Kidney (tissue), 14 donors: ENCODE measurements around the gene PAQR7. TPM values are rescaled to one million over a fixed set of nuclear protein-coding genes. Genes with fewer than 3 reads are reported as not detected.

Source experiments
- DNase-seq, 5 donors: peaks; one replicate each; pipeline ENCODE4 v3.0.0-alpha.2; 2013 to 2020
- FAIRE-seq: peaks from 2 replicates; lab custom pipeline; 2012; peaks lifted over from hg19 to GRCh38; lab: Jason Lieb, UNC
- H3K27ac ChIP-seq, 2 donors: one replicate each; pipeline ENCODE4 v1.7.0; 2013; ENCODE audit warnings: low read depth in 2 of 2, low read length in 2 of 2, inconsistent platforms in 1 of 2
- H3K27me3 ChIP-seq: one replicate; pipeline ENCODE4 v1.7.1; 2013; ENCODE audit warnings: low read length, inconsistent platforms; ENCODE audit not compliant: control insufficient read depth, insufficient read depth
- H3K36me3 ChIP-seq, 3 donors: one replicate each; pipeline versions ENCODE4 v1.7.0 to v1.7.1; 2013; ENCODE audit warnings: low read length in 3 of 3, control low read depth in 1 of 3, inconsistent platforms in 1 of 3; ENCODE audit not compliant: insufficient read depth in 3 of 3, control insufficient read depth in 2 of 3
- H3K4me1 ChIP-seq, 3 donors: one replicate each; pipeline versions ENCODE4 v1.7.0 to v1.7.1; 2013; ENCODE audit warnings: low read length in 3 of 3, inconsistent platforms in 1 of 3, low read depth in 1 of 3; ENCODE audit not compliant: control insufficient read depth in 2 of 3, insufficient read depth in 2 of 3
- H3K4me3 ChIP-seq, 3 donors: one replicate each; pipeline versions ENCODE4 v1.7.0 to v1.8.1; 2013; ENCODE audit warnings: low read length in 3 of 3, control low read depth in 1 of 3, inconsistent platforms in 1 of 3
- H3K9ac ChIP-seq, 3 donors: one replicate each; pipeline versions ENCODE4 v1.7.0 to v1.7.1; 2013; ENCODE audit warnings: low read length in 3 of 3, control low read depth in 1 of 3, inconsistent platforms in 1 of 3
- H3K9me3 ChIP-seq, 3 donors: one replicate each; pipeline versions ENCODE4 v1.7.0 to v1.7.1; 2013; ENCODE audit warnings: low read length in 3 of 3, control low read depth in 1 of 3, inconsistent platforms in 1 of 3; ENCODE audit not compliant: control insufficient read depth in 2 of 3, insufficient read depth in 1 of 3
- intact Hi-C: fragments of 100-400 bp; cut with DNase I; formaldehyde crosslinking; loops from one replicate; pipeline ENCODE4 v1.11.1; 2022
- polyA plus RNA-seq: library from polyadenylated mRNA; stranded (reverse); fragments of 350-450 nt; fragmentation: Illumina TruSeq; extraction: RNeasy Lipid Tissue Mini Kit (QIAGEN cat#74804); gene quantifications from one replicate; pipeline ENCODE4 v1.2.3, GENCODE V29; 2014; ENCODE audit warnings: low read depth, low replicate concordance; ENCODE audit not compliant: insufficient read depth
- total RNA-seq: library from RNA; stranded (reverse); fragmentation: NEBNext Ultra II Directional; extraction: Animal tissue kit (Norgen Biotek cat#: 25700); gene quantifications from one replicate; pipeline ENCODE4 v1.2.1, GENCODE V29; 2021
- TF ChIP-seq, protein P1 (sequence below): IDR thresholded peaks from 3 replicates; pipeline ENCODE4 v1.5.1; 2012; ENCODE audit warnings: mild to moderate bottlenecking, moderate library complexity, borderline replicate concordance; ENCODE audit not compliant: insufficient read depth; ENCODE audit errors: extremely low read depth
- donor health status: control.
- donor health status: control.
- donor health status: control.
- donor health status: control.
- donor health status: control.
- donor health status: DM: yes; HTN: yes; CAD: no.
- donor health status: Normal renal cell carcinoma (clear cell type).

Gene PAQR7
- total and polyA plus RNA-seq, 2 donors from 2014 or later, result 30.2 to 52.0 TPM

DNA sequence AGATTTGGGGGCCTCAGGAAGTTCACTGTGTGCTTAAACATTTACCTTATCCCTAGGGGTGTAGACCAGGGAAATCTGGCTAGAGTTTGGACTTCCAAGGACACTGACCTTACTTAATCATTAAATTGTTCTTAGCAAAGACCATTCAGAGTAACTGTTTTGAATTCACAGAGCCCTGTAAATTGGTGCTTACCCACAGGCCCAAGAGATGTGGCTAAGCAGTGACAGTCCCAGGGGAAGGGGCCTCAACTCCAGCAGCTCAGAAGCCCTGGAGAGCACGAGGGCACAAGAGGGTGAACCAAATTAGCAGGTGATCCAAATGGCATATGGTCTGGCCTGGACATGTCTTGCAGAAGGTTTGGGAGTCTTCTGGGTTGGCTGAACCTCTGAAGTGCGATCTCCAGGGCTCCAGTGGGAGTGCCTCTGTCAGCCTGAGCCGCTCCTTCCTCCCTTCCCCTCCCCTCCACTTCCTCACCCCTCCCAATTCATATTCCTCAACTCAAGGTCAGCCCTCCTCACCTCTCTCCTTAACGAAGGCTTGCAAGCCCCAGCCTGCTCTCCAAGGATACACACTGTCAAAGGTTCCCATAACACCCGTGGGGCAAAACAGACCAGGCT is 4.3 kb downstream of the PAQR7 start:
- FAIRE-seq (no peak), DNase-seq (peak in 2 of 5 donors; percentile 15 to 44)
- intact Hi-C loops, result no loop called here
- peak overlapping the region in 2 of 3 donors; percentile 4 to 38 for H3K4me3 ChIP-seq
- peak overlapping the region; percentile 77 to 86 for H3K27ac ChIP-seq
- peaks cover under 1 to 70% (median 45%) of the 10 kb centered on the region in 3 donors for H3K4me1 ChIP-seq
- H3K9ac ChIP-seq, result peak overlapping the region in 1 of 3 donors; percentile 37
- H3K27me3 ChIP-seq, result no peaks in the 10 kb centered on the region
- no peaks in the 10 kb centered on the region for H3K36me3 ChIP-seq
- TF ChIP-seq, protein P1, sequence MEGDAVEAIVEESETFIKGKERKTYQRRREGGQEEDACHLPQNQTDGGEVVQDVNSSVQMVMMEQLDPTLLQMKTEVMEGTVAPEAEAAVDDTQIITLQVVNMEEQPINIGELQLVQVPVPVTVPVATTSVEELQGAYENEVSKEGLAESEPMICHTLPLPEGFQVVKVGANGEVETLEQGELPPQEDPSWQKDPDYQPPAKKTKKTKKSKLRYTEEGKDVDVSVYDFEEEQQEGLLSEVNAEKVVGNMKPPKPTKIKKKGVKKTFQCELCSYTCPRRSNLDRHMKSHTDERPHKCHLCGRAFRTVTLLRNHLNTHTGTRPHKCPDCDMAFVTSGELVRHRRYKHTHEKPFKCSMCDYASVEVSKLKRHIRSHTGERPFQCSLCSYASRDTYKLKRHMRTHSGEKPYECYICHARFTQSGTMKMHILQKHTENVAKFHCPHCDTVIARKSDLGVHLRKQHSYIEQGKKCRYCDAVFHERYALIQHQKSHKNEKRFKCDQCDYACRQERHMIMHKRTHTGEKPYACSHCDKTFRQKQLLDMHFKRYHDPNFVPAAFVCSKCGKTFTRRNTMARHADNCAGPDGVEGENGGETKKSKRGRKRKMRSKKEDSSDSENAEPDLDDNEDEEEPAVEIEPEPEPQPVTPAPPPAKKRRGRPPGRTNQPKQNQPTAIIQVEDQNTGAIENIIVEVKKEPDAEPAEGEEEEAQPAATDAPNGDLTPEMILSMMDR, result no peak
- H3K9me3 ChIP-seq, result no peaks in the 10 kb centered on the region

DNA sequence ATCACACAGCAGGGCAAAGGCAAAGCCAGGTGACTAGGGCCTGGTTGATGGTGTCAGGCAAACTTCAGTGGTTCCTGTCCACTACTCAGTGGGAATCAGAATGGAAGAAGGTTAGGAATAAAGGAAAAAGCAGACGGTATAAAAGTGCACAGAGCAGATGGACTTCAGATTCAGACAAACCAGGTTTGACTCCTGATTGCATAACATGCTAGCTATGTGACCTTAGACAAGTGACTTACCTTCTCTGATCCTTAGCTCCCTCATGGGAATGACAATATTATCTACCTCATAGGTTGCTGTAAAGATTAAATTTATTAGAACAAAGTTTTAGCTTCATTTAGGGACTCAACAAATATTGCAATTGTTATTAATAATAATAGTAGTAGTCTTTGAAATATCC is 4.9 kb downstream of the PAQR7 start:
- H3K9ac ChIP-seq, result peak overlapping the region in 1 of 3 donors; percentile 20
- peak overlapping the region in 1 of 3 donors; percentile 6 for H3K4me3 ChIP-seq
- peak overlapping the region; percentile 69 to 76 for H3K27ac ChIP-seq
- TF ChIP-seq, protein P1, result no peak
- H3K9me3 ChIP-seq, result no peaks in the 10 kb centered on the region
- H3K36me3 ChIP-seq, result no peaks in the 10 kb centered on the region
- FAIRE-seq, result no peak
- no peaks in the 10 kb centered on the region for H3K27me3 ChIP-seq
- no peak for DNase-seq
- peaks cover 2 to 69% (median 48%) of the 10 kb centered on the region in 3 donors for H3K4me1 ChIP-seq
- intact Hi-C loops, result no loop called here

DNA sequence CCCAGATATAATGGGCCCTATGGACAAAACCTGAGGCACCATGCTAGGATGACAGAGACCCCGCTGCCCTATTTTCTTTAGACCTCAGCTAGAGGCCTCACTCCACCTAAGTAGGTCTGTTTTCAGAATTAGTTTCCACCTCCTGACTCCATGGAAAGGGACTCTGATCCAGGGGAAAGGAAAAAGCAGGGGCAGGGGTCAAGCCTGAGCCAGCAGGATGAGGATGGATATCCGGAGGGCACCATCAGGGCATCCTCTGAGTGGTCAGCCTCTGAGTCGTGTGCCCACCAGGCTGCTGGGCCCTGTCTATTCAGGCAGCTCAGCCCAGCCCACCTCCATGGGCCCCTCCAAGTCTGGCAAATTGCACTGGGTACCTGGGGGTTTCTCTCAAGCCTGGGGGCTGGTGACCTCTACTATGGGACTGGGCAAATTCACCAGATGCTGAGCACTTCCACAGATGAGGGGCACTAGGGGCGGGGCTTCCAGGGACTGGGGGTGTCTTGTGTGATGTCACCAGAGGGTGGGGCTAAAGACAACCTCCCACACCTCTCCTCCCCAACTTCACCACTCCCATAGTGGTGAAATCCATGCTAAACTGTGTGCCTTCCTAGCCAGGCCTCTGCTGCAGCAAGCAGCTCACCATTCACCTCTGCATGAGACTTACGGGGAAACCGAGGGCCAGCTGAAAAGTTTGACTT is 5.5 kb downstream of the PAQR7 start:
- intact Hi-C loops, result no loop called here
- no peak for FAIRE-seq
- H3K27ac ChIP-seq, result peak overlapping the region; percentile 69 to 76
- H3K27me3 ChIP-seq, result no peaks in the 10 kb centered on the region
- H3K36me3 ChIP-seq, result no peaks in the 10 kb centered on the region
- peak overlapping the region in 1 of 3 donors; percentile 6 for H3K4me3 ChIP-seq
- H3K4me1 ChIP-seq, result peaks cover 2 to 69% (median 48%) of the 10 kb centered on the region in 3 donors
- no peaks in the 10 kb centered on the region for H3K9me3 ChIP-seq
- DNase-seq, result peak in 1 of 5 donors; percentile 44
- H3K9ac ChIP-seq, result peak overlapping the region in 1 of 3 donors; percentile 20
- TF ChIP-seq, protein P1, result no peak
